Liver (tissue), 9 donors: Measurements from ENCODE around the gene DOP1B. TPM values are rescaled to one million over a fixed set of nuclear protein-coding genes. Genes with fewer than 3 reads are reported as not detected.

Source experiments
- DNase-seq: peaks from one replicate; pipeline ENCODE4 v3.0.0-alpha.2; 2017; ENCODE audit warnings: low spot score
- H3K27ac ChIP-seq, 2 donors: one replicate each; pipeline ENCODE4 v1.7.0; 2013; ENCODE audit warnings: inconsistent platforms in 2 of 2, low read length in 2 of 2, control low read depth in 1 of 2, low read depth in 1 of 2, mild to moderate bottlenecking in 1 of 2
- H3K27me3 ChIP-seq, 4 donors: one replicate each; pipeline versions ENCODE4 v1.6.1 to v1.7.0; 2013; ENCODE audit warnings: low read length in 3 of 4, inconsistent platforms in 1 of 4, mild to moderate bottlenecking in 1 of 4, moderate library complexity in 1 of 4; ENCODE audit not compliant: control insufficient read depth in 4 of 4, insufficient read depth in 4 of 4
- H3K36me3 ChIP-seq, 4 donors: one replicate each; pipeline versions ENCODE4 v1.6.1 to v1.7.0; 2013; ENCODE audit warnings: low read length in 3 of 4, mild to moderate bottlenecking in 3 of 4, low read depth in 1 of 4, moderate library complexity in 1 of 4; ENCODE audit not compliant: control insufficient read depth in 4 of 4, insufficient read depth in 3 of 4
- H3K4me1 ChIP-seq, 4 donors: one replicate each; pipeline versions ENCODE4 v1.6.1 to v1.7.0; 2013; ENCODE audit warnings: low read length in 3 of 4, mild to moderate bottlenecking in 3 of 4, moderate library complexity in 1 of 4; ENCODE audit not compliant: control insufficient read depth in 4 of 4, insufficient read depth in 4 of 4
- H3K4me3 ChIP-seq, 3 donors: one replicate each; pipeline versions ENCODE4 v1.6.1 to v1.7.0; 2013; ENCODE audit warnings: low read length in 3 of 3, control low read depth in 1 of 3, low read depth in 1 of 3, mild to moderate bottlenecking in 1 of 3
- H3K9ac ChIP-seq, 2 donors: one replicate each; pipeline ENCODE4 v1.7.0; 2013; ENCODE audit warnings: low read length in 2 of 2, mild to moderate bottlenecking in 2 of 2, moderate library complexity in 2 of 2, control low read depth in 1 of 2, low read depth in 1 of 2
- H3K9me3 ChIP-seq, 4 donors: one replicate each; pipeline versions ENCODE4 v1.6.1 to v1.7.0; 2013; ENCODE audit warnings: low read length in 3 of 4; ENCODE audit not compliant: control insufficient read depth in 4 of 4
- ATF3 ChIP-seq: IDR thresholded peaks from 2 replicates; pipeline ENCODE4 v1.6.1; 2016; ENCODE audit warnings: antibody characterized with exemption
- EGR1 ChIP-seq, 2 donors: IDR thresholded peaks; 2 replicates each; pipeline ENCODE4 v1.6.1; 2016 to 2018; ENCODE audit warnings: antibody characterized with exemption in 2 of 2, low read depth in 2 of 2
- FOXA1 ChIP-seq: IDR thresholded peaks from 2 replicates; pipeline ENCODE4 v1.6.1; 2016; ENCODE audit warnings: antibody characterized with exemption
- FOXA2 ChIP-seq: IDR thresholded peaks from 2 replicates; pipeline ENCODE4 v1.6.1; 2016; ENCODE audit warnings: antibody characterized with exemption
- HNF4A ChIP-seq, 2 donors: conservative IDR thresholded peaks; 2 replicates each; pipeline ENCODE4 v1.6.1; 2016; ENCODE audit warnings: antibody characterized with exemption in 2 of 2, mild to moderate bottlenecking in 2 of 2
- HNF4G ChIP-seq: IDR thresholded peaks from 2 replicates; pipeline ENCODE4 v1.6.1; 2016; ENCODE audit warnings: antibody characterized with exemption
- JUND ChIP-seq, 2 donors: IDR thresholded peaks; 2 replicates each; pipeline ENCODE4 v1.6.1; 2016; ENCODE audit warnings: antibody characterized with exemption in 2 of 2
- RAD21 ChIP-seq, 2 donors: IDR thresholded peaks; 2 replicates each; pipeline ENCODE4 v1.6.1; 2016; ENCODE audit warnings: antibody characterized with exemption in 2 of 2, mild to moderate bottlenecking in 2 of 2
- REST ChIP-seq: IDR thresholded peaks from 2 replicates; pipeline ENCODE4 v1.6.1; 2016; ENCODE audit warnings: antibody characterized with exemption, mild to moderate bottlenecking
- SP1 ChIP-seq: IDR thresholded peaks from 2 replicates; pipeline ENCODE4 v1.6.1; 2018; ENCODE audit warnings: antibody characterized with exemption, mild to moderate bottlenecking
- TAF1 ChIP-seq: conservative IDR thresholded peaks from 2 replicates; pipeline ENCODE4 v1.6.1; 2016; ENCODE audit warnings: antibody characterized with exemption, mild to moderate bottlenecking
- ZBTB33 ChIP-seq: IDR thresholded peaks from 2 replicates; pipeline ENCODE4 v1.6.1; 2016; ENCODE audit warnings: antibody characterized with exemption
- WGBS: extraction: QIAGEN DNeasy Blood & Tissue Kit; methylation state at CpG from one replicate; pipeline ENCODE4 v1.1.7; 2013; 5-methylcytosine and 5-hydroxymethylcytosine counted together
- polyA plus RNA-seq, 2 donors: library from polyadenylated mRNA; stranded (reverse) in 1 of 2; unstranded in 1 of 2; fragments of 200-250 nt in 1 of 2; fragments of >200 nt in 1 of 2; fragmentation: Nextera tagmentation in 1 of 2; extraction: Ambion mirVana in 1 of 2; gene quantifications; one replicate each; pipeline versions ENCODE4 v1.2.1 to v1.2.3, GENCODE V29; 2013 to 2015
- total RNA-seq, 2 donors: library from RNA; depleted of rRNA; stranded (reverse); fragments of >200 nt; gene quantifications; one replicate each; pipeline ENCODE4 v1.2.3, GENCODE V29; 2014
- TF ChIP-seq, protein P1 (sequence below): IDR thresholded peaks from 2 replicates; pipeline ENCODE4 v1.6.1; 2016; ENCODE audit warnings: antibody characterized with exemption
- TF ChIP-seq, protein P2 (sequence below): fragments of 150-350 bp; IDR thresholded peaks from 2 replicates; pipeline ENCODE4 v1.5.1; 2017; ENCODE audit warnings: improper control_type of control experiment, low read depth, low read length; ENCODE audit not compliant: missing input control
- donor health status: healthy.
- donor health status: healthy.
- donor health status: healthy.
- donor health status: healthy.
- donor health status: healthy.

Gene DOP1B
- total and polyA plus RNA-seq, 4 donors = 5.8 to 7.1 (median 6.3) TPM

DNA sequence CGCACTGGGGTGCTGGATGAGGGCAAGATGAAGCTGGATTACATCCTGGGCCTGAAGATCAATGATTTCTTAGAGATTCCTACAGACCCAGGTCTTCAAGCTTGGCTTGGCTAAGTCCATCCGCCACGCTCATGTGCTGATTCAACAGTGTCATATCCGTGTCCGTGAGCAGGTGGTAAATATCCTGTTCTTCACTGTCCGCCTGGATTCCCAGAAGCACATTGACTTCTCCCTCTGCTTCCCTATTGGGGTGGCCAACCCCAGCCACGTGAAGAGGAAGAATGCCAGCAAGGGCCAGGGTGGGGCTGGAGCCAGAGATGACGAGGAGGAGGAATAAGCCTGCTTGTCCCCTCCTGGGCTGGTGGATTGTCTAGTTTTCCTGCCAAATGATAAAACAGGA, 23.9 kb upstream of the DOP1B start:
- no peak for DNase-seq

More for the DNA sequence above, 23.9 kb upstream of the DOP1B start:
- Histone ChIP-seq H3K9ac (no peak overlapping the region), H3K27ac (no peak overlapping the region), H3K9me3 (no peaks in the 10 kb centered on the region), H3K27me3 (no peaks in the 10 kb centered on the region), H3K4me1 (peaks cover 9 to 24% (median 15%) of the 10 kb centered on the region in 4 donors), H3K4me3 (no peak overlapping the region), H3K36me3 (no peaks in the 10 kb centered on the region)
- TF ChIP-seq TAF1 (no peak), REST (no peak), FOXA1 (no peak), ATF3 (no peak), HNF4G (no peak), RAD21 (IDR thresholded peaks at IDR 0.05) (no peak), ZBTB33 (no peak), JUND (IDR thresholded peaks at IDR 0.05) (no peak), FOXA2 (no peak), HNF4A (conservative IDR thresholded peaks at IDR 0.05) (no peak), EGR1 (IDR thresholded peaks at IDR 0.05; ENCODE audit: low read depth in 2 of 2) (no peak), SP1 (no peak)
- TF ChIP-seq, protein P1, sequence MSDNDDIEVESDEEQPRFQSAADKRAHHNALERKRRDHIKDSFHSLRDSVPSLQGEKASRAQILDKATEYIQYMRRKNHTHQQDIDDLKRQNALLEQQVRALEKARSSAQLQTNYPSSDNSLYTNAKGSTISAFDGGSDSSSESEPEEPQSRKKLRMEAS = no peak
- TF ChIP-seq, protein P2, sequence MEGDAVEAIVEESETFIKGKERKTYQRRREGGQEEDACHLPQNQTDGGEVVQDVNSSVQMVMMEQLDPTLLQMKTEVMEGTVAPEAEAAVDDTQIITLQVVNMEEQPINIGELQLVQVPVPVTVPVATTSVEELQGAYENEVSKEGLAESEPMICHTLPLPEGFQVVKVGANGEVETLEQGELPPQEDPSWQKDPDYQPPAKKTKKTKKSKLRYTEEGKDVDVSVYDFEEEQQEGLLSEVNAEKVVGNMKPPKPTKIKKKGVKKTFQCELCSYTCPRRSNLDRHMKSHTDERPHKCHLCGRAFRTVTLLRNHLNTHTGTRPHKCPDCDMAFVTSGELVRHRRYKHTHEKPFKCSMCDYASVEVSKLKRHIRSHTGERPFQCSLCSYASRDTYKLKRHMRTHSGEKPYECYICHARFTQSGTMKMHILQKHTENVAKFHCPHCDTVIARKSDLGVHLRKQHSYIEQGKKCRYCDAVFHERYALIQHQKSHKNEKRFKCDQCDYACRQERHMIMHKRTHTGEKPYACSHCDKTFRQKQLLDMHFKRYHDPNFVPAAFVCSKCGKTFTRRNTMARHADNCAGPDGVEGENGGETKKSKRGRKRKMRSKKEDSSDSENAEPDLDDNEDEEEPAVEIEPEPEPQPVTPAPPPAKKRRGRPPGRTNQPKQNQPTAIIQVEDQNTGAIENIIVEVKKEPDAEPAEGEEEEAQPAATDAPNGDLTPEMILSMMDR = no peak
- 86% methylated on average over 8 of the region's 8 CpGs for WGBS
